Neural cell (in vitro differentiated cells): ENCODE measurements around the gene ROBO1. TPM values are rescaled to one million over a fixed set of nuclear protein-coding genes. Genes with fewer than 3 reads are reported as not detected.

Source experiments
- H2AFZ ChIP-seq: fragments of 200-600, 300-800 bp; sonication (generic), shearing (Covaris generic); 2 replicates; pipeline ENCODE4 v1.6.0; 2014; ENCODE audit warnings: low read depth, mild to moderate bottlenecking, antibody characterized with exemption, low read length, moderate library complexity
- H3F3A ChIP-seq: fragments of 200-600 bp; shearing (Covaris generic); 2 replicates; pipeline ENCODE4 v1.6.1; 2016; ENCODE audit warnings: mild to moderate bottlenecking, moderate library complexity, mixed read lengths, antibody characterized with exemption, low read length; ENCODE audit not compliant: insufficient read depth, poor library complexity, severe bottlenecking
- H3K27ac ChIP-seq: fragments of 200-600, 300-800 bp; sonication (generic), shearing (Covaris generic); 2 replicates; pipeline ENCODE4 v1.5.1; 2014; ENCODE audit warnings: mild to moderate bottlenecking, low read length, moderate library complexity
- H3K27me3 ChIP-seq: fragments of 300-800, 200-600 bp; sonication (generic), shearing (Covaris generic); 2 replicates; pipeline ENCODE4 v1.6.0; 2014; ENCODE audit warnings: mild to moderate bottlenecking, low read depth, low read length, moderate library complexity; ENCODE audit not compliant: insufficient read depth
- H3K36me3 ChIP-seq: fragments of 300-800, 200-600 bp; sonication (generic), shearing (Covaris generic); 2 replicates; pipeline ENCODE4 v1.5.1; 2014; ENCODE audit warnings: mild to moderate bottlenecking, antibody characterized with exemption, low read length, moderate library complexity; ENCODE audit not compliant: insufficient read depth
- H3K4me2 ChIP-seq: fragments of 300-800, 200-600 bp; sonication (generic), shearing (Covaris generic); 2 replicates; pipeline ENCODE4 v1.6.0; 2014; ENCODE audit warnings: mild to moderate bottlenecking, low read length
- H3K4me3 ChIP-seq: fragments of 300-800, 200-600 bp; sonication (generic), shearing (Covaris generic); 2 replicates; pipeline ENCODE4 v1.5.1; 2014; ENCODE audit warnings: mild to moderate bottlenecking, low read length, moderate library complexity
- H3K79me2 ChIP-seq: fragments of 200-600 bp; shearing (Covaris generic); replicated peaks from 2 replicates; pipeline ENCODE4 v1.6.0; 2014; ENCODE audit warnings: mild to moderate bottlenecking, low read length, moderate library complexity; ENCODE audit not compliant: insufficient read depth
- H3K9ac ChIP-seq: fragments of 300-800, 200-600 bp; sonication (generic), shearing (Covaris generic); 2 replicates; pipeline ENCODE4 v1.6.1; 2016; ENCODE audit warnings: mild to moderate bottlenecking, low read length, mixed read lengths
- H3K9me2 ChIP-seq: fragments of 200-600 bp; shearing (Covaris generic); 2 replicates; pipeline ENCODE4 v1.6.1; 2016; ENCODE audit warnings: mild to moderate bottlenecking, low read length, mixed read lengths; ENCODE audit not compliant: insufficient read depth
- H3K9me3 ChIP-seq: fragments of 200-600, 300-800 bp; sonication (generic), shearing (Covaris generic); 2 replicates; pipeline ENCODE4 v1.6.1; 2016; ENCODE audit warnings: mild to moderate bottlenecking, mixed run types, low read length, moderate library complexity, mixed read lengths
- H4K20me1 ChIP-seq: fragments of 200-600 bp; shearing (Covaris generic); 2 replicates; pipeline ENCODE4 v1.6.1; 2016; ENCODE audit warnings: mild to moderate bottlenecking, mixed run types; ENCODE audit not compliant: insufficient read depth
- CTCF ChIP-seq: fragments of 450-650 bp; IDR thresholded peaks from 2 replicates; pipeline ENCODE4 v1.5.1; 2014; ENCODE audit warnings: antibody characterized with exemption, mild to moderate bottlenecking, moderate library complexity; ENCODE audit not compliant: poor library complexity, severe bottlenecking
- EP300 ChIP-seq: fragments of 450-650 bp; conservative IDR thresholded peaks from 2 replicates; pipeline ENCODE4 v1.6.1; 2014; ENCODE audit warnings: antibody characterized with exemption, mild to moderate bottlenecking, moderate library complexity; ENCODE audit not compliant: poor library complexity, severe bottlenecking
- EZH2 ChIP-seq: fragments of 200-600, 300-800 bp; shearing (Covaris generic), sonication (generic); IDR thresholded peaks from 2 replicates; pipeline ENCODE4 v1.6.1; 2014; ENCODE audit warnings: antibody characterized with exemption, low read length, borderline replicate concordance, mild to moderate bottlenecking; ENCODE audit not compliant: insufficient read depth, poor library complexity, severe bottlenecking
- MXI1 ChIP-seq: fragments of 450-650 bp; conservative IDR thresholded peaks from 2 replicates; pipeline ENCODE4 v1.6.1; 2014; ENCODE audit warnings: antibody characterized with exemption, mild to moderate bottlenecking; ENCODE audit not compliant: poor library complexity, severe bottlenecking
- POLR2AphosphoS5 ChIP-seq: IDR thresholded peaks from 2 replicates; pipeline ENCODE4 v1.6.1; 2012
- RAD21 ChIP-seq: fragments of 450-650 bp; conservative IDR thresholded peaks from 2 replicates; pipeline ENCODE4 v1.6.1; 2014; ENCODE audit warnings: antibody characterized with exemption, mild to moderate bottlenecking, moderate library complexity
- SMC3 ChIP-seq: fragments of 450-650 bp; conservative IDR thresholded peaks from 2 replicates; pipeline ENCODE4 v1.6.1; 2014; ENCODE audit warnings: antibody characterized with exemption, mild to moderate bottlenecking, moderate library complexity; ENCODE audit not compliant: poor library complexity
- TAF1 ChIP-seq: IDR thresholded peaks from 2 replicates; pipeline ENCODE4 v1.6.1; 2012; ENCODE audit warnings: low read depth
- polyA plus RNA-seq: library from polyadenylated mRNA; depleted of rRNA; stranded (reverse); fragments of >200 nt; gene quantifications from 2 replicates; pipeline ENCODE4 v1.2.3, GENCODE V29; 2014
- TF ChIP-seq, protein P1 (sequence below): IDR thresholded peaks from 2 replicates; pipeline ENCODE4 v1.6.1; 2012; ENCODE audit warnings: borderline replicate concordance

The ROBO1 gene
- polyA plus RNA-seq, 1 donor from 2014 or later: 183 TPM

- H3K27me3 ChIP-seq: no peaks in the 10 kb centered on the region
- H3K4me2 ChIP-seq: no peak overlapping the region
- H3K9ac ChIP-seq: no peak overlapping the region
- no peaks in the 10 kb centered on the region for H3F3A ChIP-seq
- no peaks in the 10 kb centered on the region for H3K9me2 ChIP-seq
- TF ChIP-seq TAF1: no peak
- TF ChIP-seq RAD21: no peak
- no peak for TF ChIP-seq POLR2AphosphoS5
- no peak for TF ChIP-seq MXI1
- no peak for TF ChIP-seq EZH2
- no peak for TF ChIP-seq EP300
- TF ChIP-seq CTCF: no peak
- no peak overlapping the region for H2AFZ ChIP-seq
- no peaks in the 10 kb centered on the region for H4K20me1 ChIP-seq
- H3K36me3 ChIP-seq: no peaks in the 10 kb centered on the region
- H3K79me2 ChIP-seq: peaks cover 23% of the 10 kb centered on the region
- no peak overlapping the region for H3K4me3 ChIP-seq
- no peak overlapping the region for H3K27ac ChIP-seq
- H3K9me3 ChIP-seq: no peaks in the 10 kb centered on the region
These were observed 843.1 kb downstream of the ROBO1 start for GRCh38 chr3:78924711-78925110.

GRCh38 chr3:78919021-78919755 is 848.6 kb downstream of the ROBO1 start:
- H2AFZ ChIP-seq: no peak overlapping the region

More at GRCh38 chr3:78919021-78919755, 848.6 kb downstream of the ROBO1 start:
- Histone ChIP-seq H3K4me3 (no peak overlapping the region), H3K9me3 (no peaks in the 10 kb centered on the region), H3K79me2 (peaks cover 27% of the 10 kb centered on the region), H3K27ac (no peak overlapping the region), H3K4me2 (no peak overlapping the region), H3K9me2 (no peaks in the 10 kb centered on the region), H3K9ac (no peak overlapping the region), H4K20me1 (no peaks in the 10 kb centered on the region), H3K27me3 (no peaks in the 10 kb centered on the region), H3F3A (no peaks in the 10 kb centered on the region), H3K36me3 (no peaks in the 10 kb centered on the region)
- TF ChIP-seq POLR2AphosphoS5: no peak
- no peak for TF ChIP-seq CTCF
- TF ChIP-seq SMC3: no peak
- TF ChIP-seq EZH2: no peak
- no peak for TF ChIP-seq RAD21
- no peak for TF ChIP-seq TAF1
- no peak for TF ChIP-seq EP300
- TF ChIP-seq, protein P1, sequence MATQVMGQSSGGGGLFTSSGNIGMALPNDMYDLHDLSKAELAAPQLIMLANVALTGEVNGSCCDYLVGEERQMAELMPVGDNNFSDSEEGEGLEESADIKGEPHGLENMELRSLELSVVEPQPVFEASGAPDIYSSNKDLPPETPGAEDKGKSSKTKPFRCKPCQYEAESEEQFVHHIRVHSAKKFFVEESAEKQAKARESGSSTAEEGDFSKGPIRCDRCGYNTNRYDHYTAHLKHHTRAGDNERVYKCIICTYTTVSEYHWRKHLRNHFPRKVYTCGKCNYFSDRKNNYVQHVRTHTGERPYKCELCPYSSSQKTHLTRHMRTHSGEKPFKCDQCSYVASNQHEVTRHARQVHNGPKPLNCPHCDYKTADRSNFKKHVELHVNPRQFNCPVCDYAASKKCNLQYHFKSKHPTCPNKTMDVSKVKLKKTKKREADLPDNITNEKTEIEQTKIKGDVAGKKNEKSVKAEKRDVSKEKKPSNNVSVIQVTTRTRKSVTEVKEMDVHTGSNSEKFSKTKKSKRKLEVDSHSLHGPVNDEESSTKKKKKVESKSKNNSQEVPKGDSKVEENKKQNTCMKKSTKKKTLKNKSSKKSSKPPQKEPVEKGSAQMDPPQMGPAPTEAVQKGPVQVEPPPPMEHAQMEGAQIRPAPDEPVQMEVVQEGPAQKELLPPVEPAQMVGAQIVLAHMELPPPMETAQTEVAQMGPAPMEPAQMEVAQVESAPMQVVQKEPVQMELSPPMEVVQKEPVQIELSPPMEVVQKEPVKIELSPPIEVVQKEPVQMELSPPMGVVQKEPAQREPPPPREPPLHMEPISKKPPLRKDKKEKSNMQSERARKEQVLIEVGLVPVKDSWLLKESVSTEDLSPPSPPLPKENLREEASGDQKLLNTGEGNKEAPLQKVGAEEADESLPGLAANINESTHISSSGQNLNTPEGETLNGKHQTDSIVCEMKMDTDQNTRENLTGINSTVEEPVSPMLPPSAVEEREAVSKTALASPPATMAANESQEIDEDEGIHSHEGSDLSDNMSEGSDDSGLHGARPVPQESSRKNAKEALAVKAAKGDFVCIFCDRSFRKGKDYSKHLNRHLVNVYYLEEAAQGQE: no peak
- no peak for TF ChIP-seq MXI1
